Neuronal stem cell (in vitro differentiated cells): Measurements from ENCODE around the gene MYADM.

Experiments used
- DNase-seq: peaks from one replicate; pipeline ENCODE4 v3.0.0-alpha.2; 2013; ENCODE audit warnings: low spot score
- H2AFZ ChIP-seq: one replicate; pipeline ENCODE4 v1.6.1; 2013; ENCODE audit warnings: mild to moderate bottlenecking, low read length, inconsistent platforms
- H2AK5ac ChIP-seq: 2 replicates; pipeline ENCODE4 v1.6.1; 2013; ENCODE audit warnings: low read depth, mild to moderate bottlenecking, inconsistent platforms, low read length, moderate library complexity, mixed read lengths
- H2BK120ac ChIP-seq: 2 replicates; pipeline ENCODE4 v1.6.1; 2013; ENCODE audit warnings: low read depth, mild to moderate bottlenecking, inconsistent platforms, low read length, moderate library complexity, mixed read lengths
- H2BK12ac ChIP-seq: one replicate; pipeline ENCODE4 v1.6.1; 2013; ENCODE audit warnings: low read length, inconsistent platforms
- H2BK15ac ChIP-seq: 2 replicates; pipeline ENCODE4 v1.6.1; 2013; ENCODE audit warnings: mild to moderate bottlenecking, low read length, inconsistent platforms, mixed read lengths
- H2BK5ac ChIP-seq: one replicate; pipeline ENCODE4 v1.6.1; 2013; ENCODE audit warnings: inconsistent platforms, mild to moderate bottlenecking, low read length, moderate library complexity
- H3K14ac ChIP-seq: one replicate; pipeline ENCODE4 v1.6.1; 2013; ENCODE audit warnings: low read length, inconsistent platforms
- H3K18ac ChIP-seq: 2 replicates; pipeline ENCODE4 v1.6.1; 2013; ENCODE audit warnings: low read length, inconsistent platforms
- H3K23ac ChIP-seq: 2 replicates; pipeline ENCODE4 v1.6.1; 2013; ENCODE audit warnings: low read depth, mild to moderate bottlenecking, mixed read lengths, low read length, inconsistent platforms; ENCODE audit not compliant: poor library complexity
- H3K27ac ChIP-seq: replicated peaks from 3 replicates; pipeline ENCODE4 v1.5.1; 2013; ENCODE audit warnings: low read length, inconsistent platforms
- H3K27me3 ChIP-seq, 3 experiments: 2 replicates each; pipeline ENCODE4 v1.6.1; 2013; ENCODE audit warnings: low read length in 3 of 3, mild to moderate bottlenecking in 2 of 3, inconsistent platforms in 1 of 3, low read depth in 1 of 3, mixed read lengths in 1 of 3, moderate library complexity in 1 of 3; ENCODE audit not compliant: control insufficient read depth in 3 of 3, insufficient read depth in 3 of 3
- H3K36me3 ChIP-seq, 2 donors: replicated peaks in 1 of 2; 2 replicates each; pipeline ENCODE4 v1.6.1; 2013; ENCODE audit warnings: low read length in 2 of 2; ENCODE audit not compliant: control insufficient read depth in 2 of 2, insufficient read depth in 2 of 2
- H3K4ac ChIP-seq: 2 replicates; pipeline ENCODE4 v1.6.1; 2013; ENCODE audit warnings: inconsistent platforms, mild to moderate bottlenecking, low read length, moderate library complexity
- H3K4me1 ChIP-seq, 2 donors: 1 replicate in 1 of 2; 2 replicates in 1 of 2; pipeline ENCODE4 v1.6.1; 2013; ENCODE audit warnings: low read length in 2 of 2, low read depth in 1 of 2; ENCODE audit not compliant: control insufficient read depth in 2 of 2, insufficient read depth in 1 of 2
- H3K4me2 ChIP-seq: one replicate; pipeline ENCODE4 v1.6.1; 2013; ENCODE audit warnings: mild to moderate bottlenecking, low read length, inconsistent platforms; ENCODE audit not compliant: insufficient read depth, poor library complexity, severe bottlenecking
- H3K4me3 ChIP-seq, 2 donors: 2 replicates each; pipeline ENCODE4 v1.5.1; 2013; ENCODE audit warnings: low read length in 2 of 2, mild to moderate bottlenecking in 2 of 2, inconsistent platforms in 1 of 2, moderate library complexity in 1 of 2
- H3K79me1 ChIP-seq: one replicate; pipeline ENCODE4 v1.6.1; 2013; ENCODE audit warnings: low read depth, mild to moderate bottlenecking, inconsistent platforms, low read length, moderate library complexity
- H3K9ac ChIP-seq: one replicate; pipeline ENCODE4 v1.6.1; 2013; ENCODE audit warnings: mild to moderate bottlenecking, low read depth, low read length, inconsistent platforms; ENCODE audit not compliant: poor library complexity
- H3K9me3 ChIP-seq, 2 donors: replicated peaks in 1 of 2; 2 replicates each; pipeline versions ENCODE3 to v1.6.1; 2013; ENCODE audit warnings: low read length in 2 of 2, mild to moderate bottlenecking in 2 of 2, inconsistent platforms in 1 of 2, low read depth in 1 of 2, mixed read lengths in 1 of 2, moderate library complexity in 1 of 2; ENCODE audit not compliant: control insufficient read depth in 2 of 2, insufficient read depth in 1 of 2
- H4K8ac ChIP-seq: one replicate; pipeline ENCODE4 v1.6.1; 2013; ENCODE audit warnings: low read depth, mild to moderate bottlenecking, inconsistent platforms, low read length, moderate library complexity
- H4K91ac ChIP-seq: one replicate; pipeline ENCODE4 v1.6.1; 2013; ENCODE audit warnings: low read length, low read depth, mild to moderate bottlenecking, inconsistent platforms; ENCODE audit not compliant: poor library complexity
- WGBS, 2 donors: extraction: QIAGEN DNeasy Blood & Tissue Kit; methylation state at CpG; one replicate each; pipeline ENCODE4 v1.1.7; 2013; ENCODE audit warnings: missing lambda C conversion rate in 2 of 2, mixed read lengths in 1 of 2; ENCODE audit not compliant: insufficient read length in 2 of 2, insufficient replicate concordance in 1 of 2; ENCODE audit errors: extremely low coverage in 2 of 2; 5-methylcytosine and 5-hydroxymethylcytosine counted together

Gene MYADM

GRCh38 chr19:53870485-53870844, 2.8 kb downstream of the MYADM start:
- Histone ChIP-seq H3K4me1 (peaks cover 6 to 13% of the 10 kb centered on the region in 2 donors), H3K27me3 (no peaks in the 10 kb centered on the region), H3K27ac (peak overlapping the region; percentile 61), H3K18ac (peak overlapping the region; percentile 6), H3K4me3 (peak overlapping the region; percentile 26 to 55), H3K4me2 (peak overlapping the region; percentile 34), H3K4ac (no peak overlapping the region), H2BK12ac (no peak overlapping the region), H3K36me3 (peaks cover 20 to 48% of the 10 kb centered on the region in 2 donors), H3K9me3 (no peaks in the 10 kb centered on the region), H3K23ac (no peak overlapping the region), H3K14ac (no peak overlapping the region), H2AK5ac (no peak overlapping the region), H3K9ac (no peak overlapping the region), H4K8ac (no peak overlapping the region), H4K91ac (no peak overlapping the region), H2AFZ (no peak overlapping the region), H2BK5ac (no peak overlapping the region), H3K79me1 (peaks cover 13% of the 10 kb centered on the region), H2BK120ac (no peak overlapping the region), H2BK15ac (no peak overlapping the region)
- WGBS, 2 donors: no CpG with 5 or more reads among the region's 5 CpGs
- no peak for DNase-seq

GRCh38 chr19:53871454-53871853, 3.8 kb downstream of the MYADM start:
- H2BK12ac ChIP-seq: no peak overlapping the region
- H3K4me3 ChIP-seq: no peak overlapping the region
- no peak overlapping the region for H3K9ac ChIP-seq
- H3K4me1 ChIP-seq: peaks cover 2 to 9% of the 10 kb centered on the region in 2 donors
- DNase-seq: no peak
- H4K8ac ChIP-seq: no peak overlapping the region
- no peaks in the 10 kb centered on the region for H3K27me3 ChIP-seq
- no peak overlapping the region for H3K14ac ChIP-seq
- H3K18ac ChIP-seq: no peak overlapping the region
- H2AFZ ChIP-seq: no peak overlapping the region
- H3K79me1 ChIP-seq: peaks cover 13% of the 10 kb centered on the region
- H2BK15ac ChIP-seq: no peak overlapping the region
- WGBS, 2 donors: no CpG with 5 or more reads among the region's 7 CpGs
- peaks cover 24 to 54% of the 10 kb centered on the region in 2 donors for H3K36me3 ChIP-seq
- H3K27ac ChIP-seq: no peak overlapping the region
- no peaks in the 10 kb centered on the region for H3K9me3 ChIP-seq
- no peak overlapping the region for H4K91ac ChIP-seq
- H2BK120ac ChIP-seq: no peak overlapping the region
- no peak overlapping the region for H3K23ac ChIP-seq
- no peak overlapping the region for H3K4ac ChIP-seq
- H2AK5ac ChIP-seq: no peak overlapping the region
- H3K4me2 ChIP-seq: no peak overlapping the region
- no peak overlapping the region for H2BK5ac ChIP-seq

- H3K18ac ChIP-seq: no peak overlapping the region
- no peak overlapping the region for H2AK5ac ChIP-seq
- H3K4ac ChIP-seq: no peak overlapping the region
- no peak overlapping the region for H2BK15ac ChIP-seq
- peaks cover 2 to 6% of the 10 kb centered on the region in 2 donors for H3K4me1 ChIP-seq
- no peaks in the 10 kb centered on the region for H3K9me3 ChIP-seq
- H3K4me2 ChIP-seq: no peak overlapping the region
- H3K14ac ChIP-seq: no peak overlapping the region
- H3K36me3 ChIP-seq: peaks cover 24 to 61% of the 10 kb centered on the region in 2 donors
- no peak overlapping the region for H4K91ac ChIP-seq
- H2BK120ac ChIP-seq: no peak overlapping the region
- H3K27ac ChIP-seq: no peak overlapping the region
- H2BK5ac ChIP-seq: no peak overlapping the region
- no peak for DNase-seq
- H3K9ac ChIP-seq: no peak overlapping the region
- no peak overlapping the region for H4K8ac ChIP-seq
- H2AFZ ChIP-seq: no peak overlapping the region
- H2BK12ac ChIP-seq: no peak overlapping the region
- H3K23ac ChIP-seq: no peak overlapping the region
- peaks cover 13% of the 10 kb centered on the region for H3K79me1 ChIP-seq
- no peaks in the 10 kb centered on the region for H3K27me3 ChIP-seq
- H3K4me3 ChIP-seq: no peak overlapping the region
- WGBS, 2 donors: no CpG with 5 or more reads among the region's 6 CpGs
Measured at GRCh38 chr19:53872762-53873161, 5.1 kb downstream of the MYADM start.

- Histone ChIP-seq H3K4me1 (peaks cover 2 to 6% of the 10 kb centered on the region in 2 donors), H2BK12ac (peak overlapping the region; percentile 75), H2BK5ac (no peak overlapping the region), H3K27ac (no peak overlapping the region), H2BK120ac (peak overlapping the region; percentile 39), H3K14ac (no peak overlapping the region), H2AFZ (no peak overlapping the region), H2BK15ac (no peak overlapping the region), H3K4me3 (peak overlapping the region in 1 of 2 donors; percentile 43), H3K18ac (no peak overlapping the region), H3K4ac (no peak overlapping the region), H2AK5ac (no peak overlapping the region), H3K4me2 (no peak overlapping the region), H3K23ac (peak overlapping the region; percentile 65), H3K9ac (peak overlapping the region; percentile 16), H3K9me3 (no peaks in the 10 kb centered on the region), H3K27me3 (no peaks in the 10 kb centered on the region), H4K91ac (no peak overlapping the region), H4K8ac (peak overlapping the region; percentile 29), H3K79me1 (peaks cover 11% of the 10 kb centered on the region), H3K36me3 (peaks cover 24 to 61% of the 10 kb centered on the region in 2 donors)
- WGBS, 2 donors: no CpG with 5 or more reads among the region's 51 CpGs
- DNase-seq: no peak
Measured at GRCh38 chr19:53873773-53874605, 6.3 kb downstream of the MYADM start.
